NCI-H510A treated with DMSO at 0.1 percent for 48 hours (cell line): ENCODE results near the gene SLC38A9.
"Not testable (repeated sequence)": the region's sequence is repeated elsewhere in the genome, so short reads cannot be mapped to it uniquely, and the experiment has no call there.

ENCODE experiments used
- DNase-seq: peaks from one replicate; lab custom pipeline; 2025; lab: John Stamatoyannopoulos, UW

Gene SLC38A9

GRCh38 chr5:55712023-55712859, at the start of gene SLC38A9:
SLC38A9 (minus strand) TSS chr5:55712324; CDS start chr5:55697958, 14,366 bp downstream.
- DNase-seq, result peak; percentile 84

- DNase-seq, result not testable (repeated sequence)
These were observed 49.6 kb upstream of the SLC38A9 start for GRCh38 chr5:55761721-55762120.

GRCh38 chr5:55758714-55759113, 46.6 kb upstream of the SLC38A9 start:
- DNase-seq, result no peak

- no peak for DNase-seq
These were observed 46.1 kb upstream of the SLC38A9 start for GRCh38 chr5:55758231-55758630.

- no peak for DNase-seq
These were observed 38.4 kb upstream of the SLC38A9 start for GRCh38 chr5:55750499-55750898.

- DNase-seq, result no peak
These were observed 37.9 kb upstream of the SLC38A9 start for GRCh38 chr5:55750063-55750462.

- DNase-seq, result no peak
These were observed 37.3 kb upstream of the SLC38A9 start for GRCh38 chr5:55749387-55749786.

- DNase-seq, result no peak
These were observed 35.7 kb upstream of the SLC38A9 start for GRCh38 chr5:55747778-55748318.

- no peak for DNase-seq
These were observed 30.7 kb upstream of the SLC38A9 start for GRCh38 chr5:55742778-55743177.

GRCh38 chr5:55737793-55738192, 25.7 kb upstream of the SLC38A9 start, which contains the start of gene DDX4:
DDX4 (plus strand) TSS chr5:55738061; CDS start chr5:55738964, 903 bp downstream.
- DNase-seq, result no peak

GRCh38 chr5:55734658-55735057, 22.5 kb upstream of the SLC38A9 start:
- no peak for DNase-seq

GRCh38 chr5:55732585-55732984, 20.5 kb upstream of the SLC38A9 start:
- no peak for DNase-seq

- DNase-seq, result no peak
These were observed 19.7 kb upstream of the SLC38A9 start for GRCh38 chr5:55731848-55732247.

- no peak for DNase-seq
These were observed 12.2 kb upstream of the SLC38A9 start for GRCh38 chr5:55724281-55724680.

- no peak for DNase-seq
These were observed 8.1 kb upstream of the SLC38A9 start for GRCh38 chr5:55720188-55720703.

- DNase-seq, result not testable (repeated sequence)
These were observed 6.9 kb upstream of the SLC38A9 start for GRCh38 chr5:55719026-55719425.

- DNase-seq, result no peak
These were observed 3.5 kb upstream of the SLC38A9 start for GRCh38 chr5:55715519-55716078.

GRCh38 chr5:55714749-55715148, 2.6 kb upstream of the SLC38A9 start:
- no peak for DNase-seq

- DNase-seq, result no peak
These were observed 2.2 kb upstream of the SLC38A9 start for GRCh38 chr5:55714339-55714738.

GRCh38 chr5:55713871-55714270, 1.7 kb upstream of the SLC38A9 start:
- DNase-seq, result no peak

GRCh38 chr5:55711507-55712022, 559 bp downstream of the SLC38A9 start:
- no peak for DNase-seq

- no peak for DNase-seq
These were observed 3.4 kb downstream of the SLC38A9 start for GRCh38 chr5:55708732-55709131.

- DNase-seq, result no peak
These were observed 5.9 kb downstream of the SLC38A9 start for GRCh38 chr5:55706230-55706629.
